ENCODE results near the gene MMP12.

DNA sequence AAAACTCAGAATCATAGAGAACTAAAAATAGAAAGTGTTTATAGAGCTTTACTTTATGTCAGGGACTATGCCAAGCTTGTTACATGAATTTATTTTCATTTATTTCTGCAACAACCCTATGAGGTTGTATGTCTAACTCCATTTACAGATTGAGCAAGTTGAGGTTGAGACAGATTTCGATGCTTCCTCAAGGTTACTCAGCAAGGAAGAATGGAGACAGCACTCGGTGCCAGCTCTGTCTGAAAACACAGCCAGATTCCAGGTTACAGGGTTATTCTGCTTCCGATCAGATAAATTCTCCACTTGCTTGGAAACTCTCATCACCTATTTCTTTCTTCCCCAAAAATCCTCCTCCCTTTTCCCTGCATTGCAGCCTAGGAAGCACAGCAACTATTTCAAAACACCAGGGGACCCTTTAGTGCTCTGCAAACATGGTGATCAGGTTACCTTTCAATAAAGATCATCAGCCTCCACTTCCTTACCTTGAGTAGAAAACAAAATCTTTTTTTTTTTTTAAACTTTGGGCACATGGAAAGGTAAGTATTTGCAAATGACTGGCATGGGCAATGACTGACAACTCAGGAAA lies 38.4 kb downstream of the MMP12 start:
- TF ChIP-seq GATA2 (IDR thresholded peaks at IDR 0.05; ENCODE audit: low read depth, low read length) = no peak
- TF ChIP-seq GATA3 (IDR thresholded peaks at IDR 0.05; ENCODE audit: low read depth, low read length) = no peak

Data from SH-SY5Y (cell line).